Motor neuron (in vitro differentiated cells): ENCODE data around the gene S100PBP. TPM values are rescaled to one million over a fixed set of nuclear protein-coding genes. Genes with fewer than 3 reads are reported as not detected.
A peak's percentile ranks its signal among the peaks of the same experiment; 100 is the strongest.
"Not testable (repeated sequence)": the region's sequence is repeated elsewhere in the genome, so short reads cannot be mapped to it uniquely, and the experiment has no call there.

Experiments
- ATAC-seq, 8 experiments: fragments of 200-7000 bp; cut with Tn5 transposase; replicated peaks in 6 of 8; 2 replicates each; pipeline ENCODE4 v1.8.0; 2021; ENCODE audit warnings: mild to moderate bottlenecking in 8 of 8, moderate library complexity in 8 of 8
- H3K27ac ChIP-seq, 2 donors: fragments of 250-450 bp; sonication (Bioruptor Pico); 2 replicates each; pipeline ENCODE4 v1.9.0; 2021; ENCODE audit warnings: antibody characterized with exemption in 2 of 2, mild to moderate bottlenecking in 2 of 2, moderate library complexity in 1 of 2
- H3K4me1 ChIP-seq, 2 donors: fragments of 250-450 bp; sonication (Bioruptor Pico); replicated peaks in 1 of 2; 2 replicates each; pipeline ENCODE4 v1.6.1; 2021; ENCODE audit warnings: antibody characterized with exemption in 2 of 2, mild to moderate bottlenecking in 2 of 2, moderate library complexity in 1 of 2
- H3K4me3 ChIP-seq, 5 donors: fragments of 250-450 bp; sonication (Bioruptor Pico); 2 replicates each; pipeline ENCODE4 v1.9.0; 2021; ENCODE audit warnings: antibody characterized with exemption in 5 of 5, mild to moderate bottlenecking in 5 of 5, moderate library complexity in 4 of 5
- WGBS, 10 experiments: fragments of 450-650 bp; shearing (Covaris generic); methylation state at CpG; one replicate each; pipeline ENCODE4 v1.0.0; 2022; 5-methylcytosine and 5-hydroxymethylcytosine counted together
- in situ Hi-C, 9 experiments: fragments of 400-800 bp; cut with MboI; loops; one replicate each; pipeline ENCODE4 v1.15.0; 2021; ENCODE audit warnings: low sequenced_read_pairs in 9 of 9, low pct_unique_long_range_greater_than_20kb in 2 of 9; ENCODE audit not compliant: unreplicated experiment in 9 of 9
- total RNA-seq, 8 experiments: library from RNA; unstranded; fragments of 300-600 nt; gene quantifications; 2 replicates each; pipeline versions ENCODE4 v1.2.3 to v1.2.4, GENCODE V29; 2022

Gene S100PBP
- total RNA-seq, 8 experiments from 2014 or later, result 20.3 to 57.0 (median 32.9) TPM

DNA sequence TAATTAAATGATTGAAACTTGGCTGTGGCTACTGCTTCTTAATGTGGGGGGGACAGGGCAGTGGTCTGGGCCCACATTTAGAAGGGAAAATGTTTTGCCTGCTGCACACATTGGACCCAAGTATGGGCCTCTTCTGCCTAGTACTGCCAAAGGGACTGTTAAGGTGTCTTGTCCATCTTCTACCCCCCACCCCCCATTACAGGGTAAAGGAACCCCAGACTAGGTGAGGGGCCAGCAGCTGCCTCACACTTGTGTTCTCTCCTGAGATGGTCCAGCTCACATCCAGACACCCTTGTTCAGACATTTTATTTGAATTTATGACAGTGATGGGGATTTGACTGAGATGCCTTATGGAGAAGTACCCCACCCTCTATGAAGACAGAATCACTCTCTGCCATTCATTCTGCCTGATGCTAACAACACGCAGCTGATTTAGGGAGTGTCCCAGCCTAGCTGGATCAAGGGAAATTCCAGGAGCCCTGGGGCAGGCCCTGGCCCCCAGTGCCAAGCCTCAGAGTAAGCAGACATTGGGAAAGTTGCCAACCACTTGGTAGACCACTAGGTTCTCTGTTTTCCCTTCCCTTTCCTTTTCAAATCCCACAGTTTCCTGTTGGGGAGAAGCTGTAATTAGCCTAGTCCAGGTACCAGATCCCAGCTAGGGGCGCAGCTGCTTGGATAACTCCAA, 42.4 kb upstream of the S100PBP start:
- Histone ChIP-seq H3K27ac (no peak overlapping the region), H3K4me1 (peaks cover 5 to 23% of the 10 kb centered on the region in 2 donors), H3K4me3 (no peak overlapping the region)
- ATAC-seq, result peak in 4 of 8 experiments; percentile 4 to 90 (median 88)
- WGBS, 10 experiments, result 86 to 100% (median 94%) methylated on average over 1 to 2 of the region's 2 CpGs; no CpG with 5 or more reads in 5 of the 10 experiments
- in situ Hi-C loops, result loop anchor here in 1 of 9 experiments (25.0 kb wide), 1 partner anchor 363 kb away; no protein-coding TSS in a partner anchor

DNA sequence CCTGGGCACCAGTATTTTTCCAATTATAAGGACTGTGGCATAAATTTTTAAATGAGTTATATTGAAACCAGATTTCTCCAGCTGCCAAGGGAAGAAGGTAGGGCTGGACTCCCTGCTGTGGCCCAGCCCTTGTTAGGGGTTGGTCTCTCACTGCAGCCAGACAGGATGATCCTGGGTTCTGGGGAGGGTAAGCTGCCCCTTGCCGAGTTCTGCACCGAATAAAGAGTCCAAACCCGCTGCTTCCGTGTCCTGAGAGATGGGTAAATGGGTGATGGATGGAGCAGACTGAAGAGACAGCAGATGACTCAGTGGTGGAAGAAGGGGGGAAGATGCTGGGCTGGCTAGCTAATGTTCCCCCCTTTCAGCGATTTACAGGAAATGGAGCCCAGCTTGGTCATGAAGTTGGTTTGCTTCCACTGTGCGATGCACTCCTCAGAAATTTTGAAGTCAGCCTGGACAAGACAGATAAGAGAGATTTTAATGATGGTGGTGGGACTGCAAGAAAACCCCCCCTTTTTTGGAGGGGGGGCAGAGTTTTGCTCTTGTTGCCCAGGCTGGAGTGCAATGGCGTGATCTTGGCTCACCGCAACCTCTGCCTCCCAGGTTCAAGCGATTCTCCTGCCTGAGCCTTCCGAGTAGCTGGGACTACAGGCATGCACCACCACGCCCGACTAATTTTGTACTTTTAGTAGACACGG, 41.7 kb upstream of the S100PBP start:
- peak in 4 of 8 experiments; percentile 10 to 57 (median 51) for ATAC-seq
- H3K27ac ChIP-seq, result no peak overlapping the region
- in situ Hi-C loops, result loop anchor here in 1 of 9 experiments (25.0 kb wide), 1 partner anchor 363 kb away; no protein-coding TSS in a partner anchor
- 9 to 100% (median 88%) methylated on average over 3 to 11 of the region's 13 CpGs; no CpG with 5 or more reads in 4 of the 10 experiments for WGBS, 10 experiments
- H3K4me1 ChIP-seq, result peaks cover 5 to 17% of the 10 kb centered on the region in 2 donors
- H3K4me3 ChIP-seq, result no peak overlapping the region

DNA sequence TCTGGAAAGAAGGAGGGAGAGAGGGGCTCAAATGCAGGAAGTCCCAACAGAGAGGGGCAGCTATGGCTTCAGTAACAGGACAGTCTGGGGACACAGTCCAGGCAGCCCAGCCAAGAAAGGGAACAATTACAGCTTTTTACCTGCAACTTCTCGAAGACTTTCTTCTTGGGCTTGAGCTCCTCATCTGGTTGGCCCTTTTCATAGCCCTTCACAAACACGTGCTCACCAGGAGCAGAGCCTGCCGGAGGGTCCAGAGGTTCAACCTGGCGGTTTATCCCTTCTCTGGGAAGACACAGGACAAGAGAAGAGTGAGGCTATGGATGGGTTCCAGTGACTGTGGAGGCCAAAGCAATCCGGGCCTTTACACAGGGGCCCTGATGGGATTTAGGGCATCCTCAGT, 38.2 kb upstream of the S100PBP start:
- in situ Hi-C loops, result loop anchor here in 1 of 9 experiments (25.0 kb wide), 1 partner anchor 367 kb away; no protein-coding TSS in a partner anchor
- Histone ChIP-seq H3K4me1 (peaks cover 0 to 4% of the 10 kb centered on the region in 2 donors), H3K27ac (no peak overlapping the region), H3K4me3 (no peak overlapping the region)
- WGBS, 10 experiments, result 85 to 100% (median 97%) methylated on average over 1 to 5 of the region's 5 CpGs; no CpG with 5 or more reads in 3 of the 10 experiments
- no peak for ATAC-seq

GRCh38 chr1:32780005-32780404, 37.4 kb upstream of the S100PBP start:
- H3K4me1 ChIP-seq, result no peaks in the 10 kb centered on the region
- no peak overlapping the region for H3K27ac ChIP-seq
- no peak for ATAC-seq
- 93 to 100% (median 97%) methylated on average over 3 to 8 of the region's 8 CpGs; no CpG with 5 or more reads in 4 of the 10 experiments for WGBS, 10 experiments
- in situ Hi-C loops, result loop anchor here in 1 of 9 experiments (25.0 kb wide), 1 partner anchor 368 kb away; no protein-coding TSS in a partner anchor
- H3K4me3 ChIP-seq, result no peak overlapping the region

DNA sequence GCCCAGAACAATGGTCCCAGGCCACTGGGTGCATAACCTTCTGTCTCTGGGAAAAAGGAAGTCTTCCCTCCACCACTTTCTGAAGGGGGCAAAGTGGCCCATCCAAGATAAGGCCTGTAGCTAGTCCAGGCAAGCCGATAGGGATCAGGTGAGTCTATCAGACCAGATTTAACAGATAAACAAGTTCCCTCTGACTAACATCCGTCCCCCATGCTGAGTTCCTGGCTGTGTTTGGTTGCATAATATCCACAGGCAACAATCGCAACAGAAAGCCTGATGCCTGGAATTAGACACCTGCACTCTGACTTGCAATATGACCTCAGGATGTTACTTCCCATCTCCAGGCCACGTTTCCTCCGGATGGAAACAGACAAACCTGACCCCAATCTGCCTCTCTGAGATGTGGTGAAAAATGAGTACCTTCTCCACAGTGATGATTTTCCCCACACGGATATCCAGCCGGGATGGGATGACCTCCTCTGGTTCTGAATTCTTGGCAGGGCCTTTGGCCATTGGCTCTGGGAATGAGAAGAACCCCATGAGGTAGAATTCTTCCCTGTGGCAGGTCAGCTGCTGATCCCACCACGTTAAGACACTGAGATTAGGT, 36.7 kb upstream of the S100PBP start:
- 81 to 100% (median 92%) methylated on average over 3 to 8 of the region's 8 CpGs; no CpG with 5 or more reads in 2 of the 10 experiments for WGBS, 10 experiments
- no peaks in the 10 kb centered on the region for H3K4me1 ChIP-seq
- in situ Hi-C loops, result loop anchor here in 1 of 9 experiments (25.0 kb wide), 1 partner anchor 368 kb away; no protein-coding TSS in a partner anchor
- no peak overlapping the region for H3K27ac ChIP-seq
- no peak for ATAC-seq
- no peak overlapping the region for H3K4me3 ChIP-seq

DNA sequence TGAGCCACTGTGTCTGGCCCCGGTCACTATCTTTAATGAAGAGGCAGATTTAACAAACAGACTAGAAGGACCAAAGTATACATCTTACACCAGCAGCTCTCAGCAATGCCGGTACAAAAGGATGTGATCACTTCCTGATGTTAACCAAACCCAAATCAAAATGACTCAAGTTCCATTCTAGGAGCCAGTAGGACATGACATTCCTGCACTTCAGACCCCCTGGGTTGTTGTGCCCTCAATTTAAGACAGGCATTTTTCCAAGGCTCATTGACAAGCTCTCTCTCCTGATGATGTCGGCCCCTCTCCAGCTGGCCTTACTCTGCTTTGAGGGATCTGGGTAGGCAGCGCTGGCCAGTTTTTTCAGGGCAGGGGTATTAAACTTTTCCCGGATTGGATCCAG, 35.4 kb upstream of the S100PBP start:
- Histone ChIP-seq H3K4me1 (no peaks in the 10 kb centered on the region), H3K27ac (no peak overlapping the region), H3K4me3 (no peak overlapping the region)
- in situ Hi-C loops, result loop anchor here in 1 of 9 experiments (25.0 kb wide), 1 partner anchor 370 kb away; no protein-coding TSS in a partner anchor
- 40 to 100% (median 76%) methylated on average over 1 to 5 of the region's 5 CpGs; no CpG with 5 or more reads in 1 of the 10 experiments for WGBS, 10 experiments
- no peak for ATAC-seq

GRCh38 chr1:32783851-32784250, 33.6 kb upstream of the S100PBP start:
- 86 to 100% (median 100%) methylated on average over 1 to 5 of the region's 5 CpGs; no CpG with 5 or more reads in 3 of the 10 experiments for WGBS, 10 experiments
- H3K4me3 ChIP-seq, result no peak overlapping the region
- ATAC-seq, result no peak
- H3K4me1 ChIP-seq, result no peaks in the 10 kb centered on the region
- H3K27ac ChIP-seq, result no peak overlapping the region
- in situ Hi-C loops, result loop anchor here in 1 of 9 experiments (25.0 kb wide), 1 partner anchor 372 kb away; no protein-coding TSS in a partner anchor

- 33 to 100% (median 95%) methylated on average over 1 to 3 of the region's 3 CpGs; no CpG with 5 or more reads in 3 of the 10 experiments for WGBS, 10 experiments
- in situ Hi-C loops, result loop anchor here in 1 of 9 experiments (25.0 kb wide), 1 partner anchor 373 kb away; no protein-coding TSS in a partner anchor
- no peak overlapping the region for H3K4me3 ChIP-seq
- ATAC-seq, result no peak
- no peak overlapping the region for H3K27ac ChIP-seq
- no peaks in the 10 kb centered on the region for H3K4me1 ChIP-seq
Measured at GRCh38 chr1:32784817-32785216, 32.6 kb upstream of the S100PBP start.

- Histone ChIP-seq H3K4me3 (no peak overlapping the region), H3K27ac (no peak overlapping the region), H3K4me1 (no peaks in the 10 kb centered on the region)
- WGBS, 10 experiments, result 77 to 94% (median 91%) methylated on average over 1 to 4 of the region's 4 CpGs; no CpG with 5 or more reads in 3 of the 10 experiments
- ATAC-seq, result peak in 2 of 8 experiments; percentile 27 to 38
- in situ Hi-C loops, result loop anchor here in 1 of 9 experiments (25.0 kb wide), 1 partner anchor 375 kb away; no protein-coding TSS in a partner anchor
Measured at GRCh38 chr1:32786856-32787255, 30.6 kb upstream of the S100PBP start.

DNA sequence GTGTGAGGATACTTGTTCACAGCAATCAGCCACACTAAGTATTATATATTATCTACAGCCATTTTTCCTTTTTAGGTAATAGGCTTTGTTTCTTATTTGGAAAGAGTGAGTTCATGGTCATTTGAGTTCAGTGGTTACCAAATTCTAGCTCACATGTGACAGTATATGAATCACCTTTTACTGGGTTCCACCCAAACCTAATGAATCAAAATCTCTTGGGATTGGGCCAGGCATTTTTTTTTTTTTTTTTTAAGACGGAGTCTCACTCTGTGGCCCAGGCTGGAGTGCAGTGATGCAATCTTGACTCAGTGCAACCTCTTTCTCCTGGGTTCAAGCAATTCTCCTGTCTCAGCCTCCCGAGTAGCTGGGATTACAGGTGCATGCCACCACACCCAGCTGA, 28.1 kb upstream of the S100PBP start:
- not testable (repeated sequence) for H3K4me1 ChIP-seq, H3K4me3 ChIP-seq, H3K27ac ChIP-seq
- peak in 2 of 8 experiments; percentile 76 to 78 for ATAC-seq
- in situ Hi-C loops, result loop anchor here in 1 of 9 experiments (25.0 kb wide), 1 partner anchor 377 kb away; no protein-coding TSS in a partner anchor
- 0 to 100% (median 100%) methylated on average over 1 to 2 of the region's 2 CpGs; no CpG with 5 or more reads in 4 of the 10 experiments for WGBS, 10 experiments

DNA sequence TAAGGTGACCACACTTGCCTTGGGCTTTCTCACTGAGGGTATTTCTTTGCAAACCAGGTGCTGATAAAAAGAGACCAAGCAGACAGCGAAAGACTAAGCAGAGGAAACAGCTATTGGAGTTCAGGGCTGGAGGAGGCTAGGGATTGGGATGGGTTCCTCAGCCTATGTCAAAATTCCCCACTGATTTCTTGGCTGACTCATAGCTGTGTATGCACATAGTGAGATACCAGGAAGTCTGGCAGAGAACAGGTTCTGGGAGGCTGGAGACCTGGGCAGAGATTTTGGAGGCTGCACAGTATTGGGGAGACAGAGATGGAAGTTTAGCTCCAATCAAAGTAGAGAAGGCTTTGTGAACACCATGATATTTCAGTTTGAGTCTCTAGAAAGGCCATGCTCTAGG, 25.6 kb upstream of the S100PBP start:
- in situ Hi-C loops, result loop anchor here in 1 of 9 experiments (25.0 kb wide), 1 partner anchor 380 kb away; no protein-coding TSS in a partner anchor
- no peak overlapping the region for H3K4me3 ChIP-seq
- no peaks in the 10 kb centered on the region for H3K4me1 ChIP-seq
- H3K27ac ChIP-seq, result no peak overlapping the region
- ATAC-seq, result peak in 3 of 8 experiments; percentile 45 to 91 (median 90)
- 83 to 100% (median 100%) methylated on average over 1 of the region's 1 CpG; no CpG with 5 or more reads in 3 of the 10 experiments for WGBS, 10 experiments

GRCh38 chr1:32795763-32796162, 21.7 kb upstream of the S100PBP start:
- in situ Hi-C loops, result loop anchor here in 1 of 9 experiments (25.0 kb wide), 1 partner anchor 383 kb away; no protein-coding TSS in a partner anchor
- ATAC-seq, result not testable (repeated sequence)

More at GRCh38 chr1:32795763-32796162, 21.7 kb upstream of the S100PBP start:
- H3K4me1 ChIP-seq, H3K27ac ChIP-seq, H3K4me3 ChIP-seq: not testable (repeated sequence)
- WGBS, 10 experiments, result 80 to 100% (median 97%) methylated on average over 1 to 4 of the region's 4 CpGs; no CpG with 5 or more reads in 2 of the 10 experiments
